Activated CD4-positive, CD25-positive, alpha-beta regulatory T cell treated with anti-CD3 and anti-CD28 coated beads, Interleukin-2, amount 50 U/mL, for 24 hours (primary cell): ENCODE results near the gene SNTA1.
"Not testable (repeated sequence)": the region's sequence is repeated elsewhere in the genome, so short reads cannot be mapped to it uniquely, and the experiment has no call there.

ENCODE experiments used
- ATAC-seq, 2 donors: fragments of 150-1000 bp; cut with Tn5 transposase; one replicate each; pipeline ENCODE4 v1.10.0; 2021; ENCODE audit warnings: mild to moderate bottlenecking in 1 of 2, moderate library complexity in 1 of 2

The SNTA1 gene

GRCh38 chr20:33393609-33394008 is 50.0 kb downstream of the SNTA1 start:
- no peak for ATAC-seq

GRCh38 chr20:33391722-33392415 is 51.7 kb downstream of the SNTA1 start:
- ATAC-seq = no peak

GRCh38 chr20:33389326-33389725 is 54.2 kb downstream of the SNTA1 start:
- not testable (repeated sequence) for ATAC-seq

- no peak for ATAC-seq
Observed at GRCh38 chr20:33388268-33388667, 55.3 kb downstream of the SNTA1 start.

DNA sequence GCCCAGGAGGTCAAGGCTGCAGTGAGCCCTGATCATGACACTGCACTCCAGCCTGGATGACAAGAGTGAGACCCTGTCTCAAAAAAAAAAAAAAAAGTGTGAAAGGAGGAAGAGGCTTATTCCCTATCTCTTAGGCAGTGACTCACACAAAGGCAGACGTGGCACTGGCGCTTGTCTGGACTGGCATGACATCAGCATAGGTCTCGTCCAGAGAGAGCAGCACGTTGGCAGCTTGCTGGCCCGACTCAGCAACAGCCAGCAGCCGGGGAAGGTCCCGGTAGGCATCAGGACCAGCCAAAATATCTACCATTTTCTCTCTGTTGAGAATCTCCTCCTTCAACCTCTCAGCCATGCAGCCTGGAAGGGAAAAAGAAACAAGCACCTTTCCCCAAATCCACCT is 56.4 kb downstream of the SNTA1 start:
- no peak for ATAC-seq

DNA sequence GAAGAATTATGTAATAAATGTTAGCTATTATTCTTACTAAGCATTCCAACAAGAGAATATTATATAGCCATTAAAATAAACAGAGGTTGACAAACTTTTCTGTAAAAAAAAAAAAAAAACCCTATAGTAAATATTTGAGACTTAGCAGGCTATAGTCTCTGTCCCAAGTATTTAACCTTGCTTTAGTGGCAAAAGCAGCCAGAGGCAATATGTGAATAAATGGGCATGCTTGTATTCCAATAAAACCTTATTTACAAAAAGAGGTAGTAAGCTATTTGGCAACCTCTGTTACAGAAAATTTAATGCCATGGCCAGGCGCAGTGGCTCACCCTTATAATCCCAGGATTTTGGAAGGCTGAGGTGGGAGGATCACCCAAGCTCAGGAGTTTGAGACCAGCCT is 56.9 kb downstream of the SNTA1 start:
- no peak for ATAC-seq

DNA sequence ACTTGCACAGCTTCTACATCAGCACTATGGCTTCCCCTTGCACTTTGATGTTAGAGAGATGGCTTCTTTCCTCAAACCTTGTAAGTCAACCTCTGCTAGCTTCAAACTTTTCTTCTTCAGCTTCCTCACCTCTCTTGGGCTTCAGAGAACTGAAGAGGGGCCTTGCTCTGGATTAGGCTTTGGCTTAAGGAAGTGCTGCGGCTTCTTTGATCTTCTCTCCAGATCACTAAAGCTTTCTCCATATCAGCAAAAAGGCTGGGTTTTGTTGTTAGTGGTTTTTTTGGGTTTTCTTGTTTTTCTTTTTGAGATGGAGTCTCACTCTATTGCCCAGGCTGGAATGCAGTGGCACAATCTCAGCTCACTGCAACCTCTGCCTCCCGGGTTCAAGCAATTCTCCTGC is 66.2 kb downstream of the SNTA1 start:
- ATAC-seq = no peak

GRCh38 chr20:33373735-33374605 is 69.6 kb downstream of the SNTA1 start:
- ATAC-seq = no peak

- no peak for ATAC-seq
Observed at GRCh38 chr20:33372993-33373441, 70.5 kb downstream of the SNTA1 start.

GRCh38 chr20:33370291-33370690 is 73.3 kb downstream of the SNTA1 start:
- peak; percentile 52 to 54 for ATAC-seq

DNA sequence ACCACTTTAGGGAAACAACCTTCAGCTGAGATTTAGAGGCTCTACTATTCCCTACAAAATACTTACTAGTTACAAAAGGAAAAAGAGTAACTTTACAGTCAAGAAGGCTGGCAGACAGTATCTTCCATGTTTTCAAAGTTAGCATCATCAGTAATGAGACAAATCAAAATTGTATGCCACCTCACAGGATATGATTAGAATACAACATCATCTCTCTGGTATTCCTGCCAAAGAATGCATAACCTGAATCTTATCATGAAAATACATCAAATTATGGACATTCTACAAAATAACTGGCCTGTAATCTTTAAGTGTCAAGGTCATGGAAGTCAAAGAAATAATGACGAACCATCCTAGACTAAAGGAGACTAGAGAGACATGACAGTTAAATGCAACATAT is 80.7 kb downstream of the SNTA1 start:
- ATAC-seq = no peak

GRCh38 chr20:33359399-33360261 is 83.9 kb downstream of the SNTA1 start:
- ATAC-seq = no peak
